DMS 273 (cell line): ENCODE measurements around the gene SPP1.
"Not testable (repeated sequence)": the region's sequence is repeated elsewhere in the genome, so short reads cannot be mapped to it uniquely, and the experiment has no call there.

Experiments used
- DNase-seq: peaks from one replicate; lab custom pipeline; 2025; ENCODE audit not compliant: unreplicated experiment; lab: John Stamatoyannopoulos, UW

SPP1 gene

DNA sequence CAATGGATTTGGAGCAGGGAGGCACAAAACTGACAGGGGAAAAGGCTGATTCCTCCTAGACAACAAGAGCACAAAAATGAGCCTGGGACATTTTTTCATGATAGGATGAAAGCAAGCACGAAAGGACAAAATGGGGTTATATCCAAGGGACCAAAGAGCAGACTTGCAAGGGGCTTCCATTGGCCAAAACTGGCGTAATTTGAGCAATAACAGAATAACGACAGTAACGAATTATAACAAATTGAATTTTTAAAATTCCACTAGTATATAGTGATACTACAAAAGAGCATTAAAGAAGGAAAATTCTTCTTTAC is 10.3 kb downstream of the SPP1 start:
- DNase-seq: no peak

DNA sequence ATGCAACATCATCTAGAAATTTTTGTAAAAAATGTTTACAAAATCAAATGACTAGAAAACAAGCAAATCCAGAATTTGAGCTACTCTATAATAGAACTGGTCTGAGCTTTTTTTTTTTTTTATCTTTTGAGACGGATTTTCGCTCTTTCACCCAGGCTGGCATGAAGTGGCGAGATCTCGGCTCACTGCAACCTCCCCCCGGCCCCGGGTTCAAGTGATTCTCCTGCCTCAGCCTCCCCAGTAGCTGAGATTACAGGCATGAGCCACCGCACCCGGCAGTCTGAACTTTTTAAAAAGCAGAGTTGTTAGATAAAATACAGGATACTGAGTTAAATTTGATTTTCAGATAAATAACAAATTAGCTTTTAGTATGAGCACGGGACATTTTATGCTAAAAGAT is 11.0 kb downstream of the SPP1 start:
- no peak for DNase-seq

DNA sequence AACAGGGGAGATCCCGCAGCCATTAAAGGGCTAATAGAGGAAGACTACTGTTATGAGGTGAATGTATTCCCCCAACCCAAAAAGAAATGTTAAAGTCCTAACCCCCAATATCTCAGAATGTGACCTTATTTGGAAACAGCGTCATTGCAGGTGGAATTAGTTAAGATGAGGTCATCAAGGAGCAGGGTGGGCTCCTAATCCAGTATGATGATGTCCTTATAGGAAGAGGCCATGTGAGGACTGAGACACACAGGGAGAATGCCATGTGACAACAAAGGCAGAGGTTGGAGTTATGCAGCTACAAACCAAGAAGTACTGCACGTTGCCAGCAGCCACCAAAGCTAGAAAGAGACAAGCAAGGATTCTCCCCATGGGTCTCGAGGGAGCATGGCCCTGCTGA is 14.3 kb downstream of the SPP1 start:
- DNase-seq: no peak

DNA sequence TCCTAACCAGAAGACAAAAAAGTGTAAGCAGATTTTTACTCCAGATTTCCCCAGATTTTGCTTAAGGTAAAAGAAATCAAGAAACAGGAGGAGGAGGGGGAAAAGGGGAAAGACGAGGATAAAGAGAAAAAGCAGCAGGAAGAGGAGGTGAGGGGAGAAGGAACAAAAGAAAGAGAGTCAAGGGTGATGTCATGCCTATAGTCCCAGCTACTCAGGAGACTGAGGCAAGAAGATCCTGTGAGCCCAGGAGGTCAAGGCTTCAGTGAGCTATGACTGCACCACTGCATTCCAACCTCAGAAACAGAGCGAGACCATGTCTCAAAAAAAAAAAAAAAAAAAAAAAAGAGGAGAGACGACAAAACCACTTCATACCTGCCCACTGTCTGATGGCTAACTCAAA is 19.9 kb downstream of the SPP1 start:
- DNase-seq: no peak

DNA sequence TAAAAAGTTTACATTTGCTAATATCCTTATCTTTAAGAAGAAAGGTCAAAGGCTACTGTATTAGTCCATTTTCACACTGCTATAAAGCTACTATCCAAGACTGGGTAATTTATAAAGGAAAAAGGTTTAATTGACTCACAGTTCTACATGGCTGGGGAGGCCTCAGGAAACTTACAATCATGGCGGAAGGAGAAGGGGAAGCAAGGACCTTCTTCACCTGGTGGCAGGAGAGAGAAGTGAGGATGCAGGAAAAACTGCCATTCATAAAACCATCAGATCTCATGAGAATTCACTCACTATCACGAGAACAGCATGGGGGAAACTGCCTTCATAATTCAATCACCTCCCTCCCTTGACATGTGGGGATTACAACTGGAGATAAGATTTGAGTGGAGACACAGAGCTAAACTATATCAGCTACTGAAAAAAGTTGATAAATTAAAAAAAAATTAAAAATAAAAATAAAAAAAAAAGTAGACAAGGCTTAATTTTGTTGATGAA is 23.7 kb downstream of the SPP1 start:
- not testable (repeated sequence) for DNase-seq

DNA sequence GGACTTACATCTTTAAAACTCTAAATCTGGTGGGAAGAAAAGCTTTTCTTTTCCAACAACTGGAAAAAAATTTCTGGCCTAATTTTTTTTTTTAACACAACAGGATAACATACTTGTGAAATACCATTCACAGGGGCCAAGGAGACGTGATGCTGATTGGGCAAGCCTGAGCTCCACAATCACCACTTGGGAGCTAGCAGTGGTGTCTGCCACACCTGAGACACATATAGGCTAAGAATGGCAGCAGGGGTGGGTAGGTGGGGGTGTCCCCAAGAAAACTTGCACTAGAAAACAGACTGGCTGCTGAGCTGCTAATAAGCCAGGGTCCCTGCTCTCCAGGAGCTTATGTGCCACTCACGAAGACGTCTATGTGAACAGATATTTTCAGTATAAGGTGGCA is 26.4 kb downstream of the SPP1 start:
- no peak for DNase-seq

DNA sequence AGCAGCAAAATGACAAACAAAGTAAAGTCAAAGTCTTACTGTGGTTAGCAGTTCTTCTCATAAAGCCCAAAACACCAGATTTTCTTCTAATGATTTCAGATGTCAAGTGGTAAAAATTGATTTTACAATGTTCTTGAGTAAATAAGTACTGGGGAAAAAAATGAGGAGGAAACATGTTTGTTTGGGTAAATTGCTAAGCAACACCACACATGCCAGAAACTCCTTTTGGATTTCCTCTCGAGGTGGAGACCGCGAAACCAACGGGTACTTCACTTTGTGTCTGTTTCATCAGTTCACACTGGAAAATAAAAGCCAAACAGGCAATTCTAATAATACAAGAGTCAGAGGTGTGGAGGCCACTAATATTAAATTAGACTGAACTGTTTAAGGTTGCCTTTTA is 27.3 kb downstream of the SPP1 start:
- DNase-seq: no peak

DNA sequence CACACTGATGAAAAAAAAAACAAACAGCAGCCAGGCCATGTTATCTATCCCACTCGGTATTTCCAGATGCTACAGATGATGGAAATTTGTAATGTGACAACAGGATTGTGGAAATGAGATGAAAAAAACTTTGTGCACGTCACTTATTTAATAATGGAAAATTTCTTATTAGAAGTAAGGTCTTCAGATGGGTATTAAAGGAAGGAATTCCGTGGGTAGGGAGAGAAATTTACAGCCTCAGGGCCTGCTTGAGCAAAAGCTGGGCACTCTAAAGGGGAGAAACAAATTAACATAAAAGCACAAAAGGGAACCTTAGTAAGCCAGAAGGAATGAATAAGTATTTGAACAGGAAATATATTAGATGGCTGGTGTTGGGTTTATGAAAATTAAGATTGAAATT is 27.7 kb downstream of the SPP1 start:
- no peak for DNase-seq

DNA sequence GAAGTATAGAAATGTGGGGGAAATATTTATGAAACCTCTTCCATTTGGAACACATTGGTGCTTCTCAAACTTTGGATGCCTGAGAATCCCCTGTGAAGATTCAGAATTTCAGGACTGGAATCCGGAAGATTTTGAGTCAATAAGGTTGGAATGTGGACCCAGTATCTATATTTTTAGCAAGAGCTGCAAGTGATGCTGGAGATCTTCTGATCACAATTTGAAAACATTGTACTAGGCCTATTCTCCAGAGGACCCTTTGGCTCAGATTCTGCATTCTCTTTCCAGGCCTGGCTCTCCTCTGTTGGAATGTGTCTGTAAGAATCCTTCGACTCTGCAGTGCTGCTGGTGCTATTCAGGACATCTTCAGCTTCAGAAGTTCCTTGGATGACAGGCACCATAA is 29.6 kb downstream of the SPP1 start:
- no peak for DNase-seq

DNA sequence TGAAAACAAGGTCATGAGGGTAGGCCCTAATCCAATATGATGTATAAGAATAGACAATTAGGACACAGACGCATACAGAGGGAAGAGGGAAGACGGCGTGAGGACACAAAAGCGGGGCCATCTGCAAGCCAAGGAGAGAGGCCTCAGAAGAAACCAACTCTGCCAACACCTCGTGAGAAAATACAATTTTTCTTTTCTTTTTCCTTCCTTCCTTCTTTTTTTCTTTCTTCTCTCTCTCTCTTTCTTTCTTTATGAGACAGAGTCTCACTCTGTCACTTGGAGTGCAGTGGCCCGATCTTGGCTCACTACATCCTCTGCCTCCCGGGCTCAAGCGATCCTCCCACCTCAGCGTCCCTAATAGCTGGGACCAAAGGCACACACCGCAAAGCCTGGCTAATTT is 30.4 kb downstream of the SPP1 start:
- DNase-seq: no peak

DNA sequence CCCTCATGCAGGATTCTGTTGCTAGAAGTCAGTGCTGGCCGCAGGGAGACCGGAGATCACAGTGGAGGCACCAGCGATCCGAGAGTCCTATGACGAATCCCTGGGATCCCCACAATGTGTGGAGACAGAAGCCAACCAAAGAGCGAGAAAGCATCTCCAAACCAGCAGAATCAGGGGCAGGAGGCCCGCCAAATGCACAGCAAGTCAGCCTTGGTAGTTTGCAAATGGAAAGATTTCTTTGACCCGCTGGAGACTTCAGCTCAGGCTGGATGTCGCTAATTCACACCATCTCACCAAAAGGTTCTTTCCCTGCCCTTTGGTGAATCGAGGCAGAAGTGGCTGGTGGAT is 31.4 kb downstream of the SPP1 start:
- DNase-seq: no peak

DNA sequence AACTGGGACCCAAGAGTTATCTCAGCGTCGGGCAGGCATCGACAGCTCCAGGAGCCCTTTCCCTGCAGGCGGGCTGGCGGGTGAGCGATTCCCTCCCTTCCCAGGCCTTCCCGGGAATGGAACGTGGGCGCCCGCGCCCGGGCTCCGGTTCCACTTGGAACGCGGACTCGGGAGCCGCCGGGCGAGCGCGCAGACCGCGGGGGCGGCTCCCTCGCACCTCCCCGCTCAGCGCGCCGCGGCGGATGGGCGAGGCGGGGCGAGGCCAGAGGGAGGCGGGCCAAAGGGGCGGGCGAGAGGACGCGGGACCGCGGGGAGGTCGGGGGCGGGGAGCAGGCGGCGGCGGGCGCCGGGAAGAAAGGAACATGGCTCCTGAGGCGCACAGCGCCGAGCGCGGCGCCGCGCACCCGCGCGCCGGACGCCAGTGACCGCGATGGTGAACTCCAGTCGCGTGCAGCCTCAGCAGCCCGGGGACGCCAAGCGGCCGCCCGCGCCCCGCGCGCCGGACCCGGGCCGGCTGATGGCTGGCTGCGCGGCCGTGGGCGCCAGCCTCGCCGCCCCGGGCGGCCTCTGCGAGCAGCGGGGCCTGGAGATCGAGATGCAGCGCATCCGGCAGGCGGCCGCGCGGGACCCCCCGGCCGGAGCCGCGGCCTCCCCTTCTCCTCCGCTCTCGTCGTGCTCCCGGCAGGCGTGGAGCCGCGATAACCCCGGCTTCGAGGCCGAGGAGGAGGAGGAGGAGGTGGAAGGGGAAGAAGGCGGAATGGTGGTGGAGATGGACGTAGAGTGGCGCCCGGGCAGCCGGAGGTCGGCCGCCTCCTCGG is 32.0 kb downstream of the SPP1 start, which contains the start of gene PKD2:
PKD2 (plus strand) TSS at position 332 of the 818 bp plus-strand sequence; CDS start at position 431, 99 bp downstream.
- DNase-seq: peak; percentile 85

DNA sequence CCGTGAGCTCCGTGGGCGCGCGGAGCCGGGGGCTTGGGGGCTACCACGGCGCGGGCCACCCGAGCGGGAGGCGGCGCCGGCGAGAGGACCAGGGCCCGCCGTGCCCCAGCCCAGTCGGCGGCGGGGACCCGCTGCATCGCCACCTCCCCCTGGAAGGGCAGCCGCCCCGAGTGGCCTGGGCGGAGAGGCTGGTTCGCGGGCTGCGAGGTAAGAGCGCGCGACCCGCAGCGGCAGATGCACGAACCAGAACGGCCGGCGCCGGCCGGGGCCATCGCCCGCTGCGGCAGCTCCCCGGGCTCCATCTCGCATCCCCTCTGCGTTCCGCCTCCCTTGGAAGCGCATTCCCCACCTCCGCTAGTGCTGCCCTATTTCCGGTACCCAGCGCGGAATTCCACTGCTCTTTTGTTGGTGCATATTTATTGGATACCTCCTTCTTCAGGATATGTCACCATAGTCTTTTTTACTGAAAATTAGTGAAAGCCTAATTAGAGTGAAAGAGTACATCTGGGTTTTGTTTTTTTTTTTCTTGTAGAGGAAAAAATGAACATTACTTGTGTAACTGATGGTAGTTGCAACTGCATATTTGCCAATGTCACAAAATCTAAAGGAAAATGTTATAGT is 32.7 kb downstream of the SPP1 start:
- DNase-seq: peak; percentile 69

DNA sequence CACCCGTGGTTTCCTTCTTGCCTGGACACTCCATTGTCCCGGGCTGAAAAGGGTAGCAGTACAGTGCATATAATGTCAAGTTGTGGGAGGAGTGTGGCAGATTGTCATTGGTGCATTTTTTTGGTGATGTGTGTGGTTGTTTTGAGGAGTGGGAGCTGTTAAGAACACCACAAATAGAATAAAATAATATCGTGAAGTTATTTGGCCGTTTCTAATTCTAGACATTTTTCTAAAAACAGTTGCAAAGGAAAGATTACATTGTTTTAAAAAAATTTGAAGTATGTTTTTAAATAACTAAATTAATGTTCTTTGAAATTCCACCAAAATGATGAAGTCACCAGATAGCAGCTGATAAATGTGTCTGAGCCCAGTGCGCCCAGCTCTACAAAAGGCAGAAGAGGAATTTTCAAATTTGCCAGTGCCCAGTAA is 33.2 kb downstream of the SPP1 start:
- peak; percentile 17 for DNase-seq

DNA sequence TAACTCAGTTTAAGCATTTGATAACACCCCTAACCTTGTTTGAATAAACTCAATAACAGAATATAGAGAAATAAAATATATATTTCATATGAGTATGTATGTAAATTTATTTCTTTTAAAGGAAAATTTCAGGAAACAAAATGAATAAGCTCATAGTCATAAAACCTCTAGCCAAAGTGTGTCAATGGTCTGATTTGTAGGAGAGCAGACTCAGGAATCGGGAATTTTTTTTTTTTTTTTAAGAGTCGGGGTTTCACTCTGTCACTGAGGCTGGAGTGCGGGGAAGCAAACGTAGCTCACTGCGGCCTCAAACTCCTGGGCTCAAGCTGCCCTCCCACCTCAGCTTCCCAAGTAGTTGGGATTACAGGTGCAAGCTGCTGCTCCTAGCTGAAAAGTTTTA is 34.4 kb downstream of the SPP1 start:
- DNase-seq: no peak

DNA sequence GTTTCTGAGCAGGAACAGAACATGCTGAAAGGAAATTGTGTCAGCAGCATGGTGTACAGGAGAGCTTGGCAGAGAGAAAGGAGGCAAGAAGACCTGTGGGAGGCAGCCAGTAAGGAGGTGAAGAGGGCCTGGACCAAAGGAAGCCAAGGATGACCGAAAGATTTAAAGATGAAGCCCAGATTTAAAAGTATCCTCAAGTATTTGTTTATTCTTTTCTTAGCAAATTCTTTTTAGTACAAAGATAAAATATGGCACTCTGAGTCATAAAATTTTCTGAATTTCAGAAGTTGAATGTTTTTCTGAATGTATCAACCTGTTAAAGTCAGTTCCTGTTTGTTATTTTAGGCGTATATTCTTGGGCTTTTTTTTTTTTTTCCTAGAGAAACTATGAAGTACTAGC is 35.5 kb downstream of the SPP1 start:
- no peak for DNase-seq

DNA sequence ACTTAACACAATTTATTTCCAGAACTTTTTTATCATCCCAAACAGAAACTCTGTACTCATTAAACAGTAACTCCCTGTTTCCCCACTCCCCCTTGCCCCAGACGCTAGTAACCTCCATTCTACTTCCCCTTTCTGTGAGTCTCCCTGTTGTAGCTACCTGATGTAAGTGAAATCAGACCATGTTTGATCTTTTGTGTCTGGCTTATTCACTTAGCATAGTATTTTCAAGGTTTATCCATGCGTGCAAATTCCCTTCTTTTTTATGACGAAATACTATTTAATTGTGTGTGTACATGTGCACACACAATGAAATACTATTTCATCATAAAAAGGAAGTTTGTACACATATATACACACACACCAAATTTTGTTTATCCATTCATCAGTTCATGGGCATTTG is 37.1 kb downstream of the SPP1 start:
- DNase-seq: no peak

DNA sequence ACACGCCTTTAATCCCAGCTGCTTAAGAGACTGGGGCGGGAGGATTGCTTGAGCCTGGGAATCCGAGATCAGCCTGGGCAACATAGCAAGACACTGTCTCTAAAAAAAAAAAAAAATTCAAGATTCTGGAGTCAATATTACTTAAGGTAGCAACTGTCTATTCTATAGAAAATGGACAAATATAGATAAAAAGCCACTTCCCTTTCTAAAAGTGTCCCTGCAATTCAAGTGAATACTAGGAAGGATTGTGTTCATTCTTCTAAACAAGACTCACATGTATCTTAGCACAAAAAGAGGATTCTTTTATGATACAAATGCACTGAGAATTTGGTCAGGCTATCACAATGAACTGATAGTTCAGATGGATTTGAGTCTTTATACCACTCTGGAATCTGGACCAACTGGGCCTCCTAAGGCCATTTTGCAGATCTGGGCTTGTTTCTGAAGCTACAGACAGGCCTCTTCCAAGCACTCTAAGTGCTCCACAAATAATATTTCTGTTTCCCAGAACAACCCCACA is 38.9 kb downstream of the SPP1 start:
- no peak for DNase-seq

DNA sequence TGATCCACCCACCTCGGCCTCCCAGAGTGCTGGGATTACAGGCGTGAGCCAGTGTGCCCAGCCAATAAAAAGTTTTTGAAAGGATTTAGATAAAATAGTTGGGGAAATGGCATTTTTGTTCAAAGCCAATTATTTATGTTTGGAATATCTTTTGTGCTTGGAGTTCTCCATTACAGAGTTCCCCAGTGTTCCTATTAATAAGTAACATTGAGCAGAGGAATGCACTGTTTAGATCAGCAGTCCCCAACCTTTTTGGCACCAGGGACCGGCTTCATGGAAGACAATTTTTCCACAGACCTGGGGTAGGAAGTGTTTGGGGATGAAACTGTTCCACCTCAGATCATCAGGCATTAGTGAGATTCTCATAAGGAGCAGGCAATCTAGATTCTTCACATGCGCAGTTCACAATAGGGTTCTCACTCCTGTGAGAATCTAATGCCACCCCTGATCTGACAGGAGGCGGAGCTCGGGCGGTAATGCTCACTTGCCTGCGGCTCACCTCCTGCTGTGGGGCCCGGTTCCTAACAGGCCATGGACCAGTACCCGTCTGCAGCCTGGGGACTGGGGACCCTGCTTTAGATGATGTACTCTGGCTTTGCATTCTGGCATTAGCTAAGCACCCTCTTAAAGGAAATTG is 40.3 kb downstream of the SPP1 start:
- no peak for DNase-seq

DNA sequence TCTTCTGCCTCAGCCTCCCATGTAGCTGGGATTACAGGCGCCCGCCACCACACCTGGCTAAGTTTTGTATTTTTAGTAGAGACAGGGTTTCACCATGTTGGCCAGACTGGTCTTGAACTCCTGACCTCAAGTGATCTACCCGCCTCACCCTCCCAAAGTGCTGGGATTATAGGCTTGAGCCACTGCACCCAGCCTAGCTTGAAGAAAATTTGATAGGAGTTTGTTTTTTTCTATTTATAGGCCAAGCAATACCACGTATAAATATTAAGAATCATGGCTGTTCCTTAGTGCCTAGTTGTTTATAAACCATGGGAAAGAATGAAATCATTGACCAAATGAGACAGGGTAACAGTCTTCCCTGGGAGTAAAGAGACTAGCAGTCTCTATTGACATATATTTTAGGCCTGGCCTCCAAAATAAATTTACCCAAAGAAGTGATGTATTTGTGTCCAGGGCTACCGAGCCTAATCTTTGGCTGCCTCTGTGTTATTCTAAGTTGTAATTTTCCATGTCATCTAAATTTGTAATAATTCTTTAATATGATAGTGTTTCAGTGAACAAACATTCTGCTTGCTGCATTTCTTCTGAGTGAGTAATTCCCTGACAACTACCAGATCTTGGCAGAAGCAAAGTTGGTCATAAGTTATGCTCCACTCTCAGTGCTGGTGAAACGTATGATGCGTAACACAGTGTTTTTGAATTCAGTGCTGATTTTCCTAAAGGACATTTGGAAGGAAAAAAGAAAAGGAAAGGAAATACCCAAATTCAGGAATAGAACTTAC is 42.2 kb downstream of the SPP1 start:
- DNase-seq: no peak

DNA sequence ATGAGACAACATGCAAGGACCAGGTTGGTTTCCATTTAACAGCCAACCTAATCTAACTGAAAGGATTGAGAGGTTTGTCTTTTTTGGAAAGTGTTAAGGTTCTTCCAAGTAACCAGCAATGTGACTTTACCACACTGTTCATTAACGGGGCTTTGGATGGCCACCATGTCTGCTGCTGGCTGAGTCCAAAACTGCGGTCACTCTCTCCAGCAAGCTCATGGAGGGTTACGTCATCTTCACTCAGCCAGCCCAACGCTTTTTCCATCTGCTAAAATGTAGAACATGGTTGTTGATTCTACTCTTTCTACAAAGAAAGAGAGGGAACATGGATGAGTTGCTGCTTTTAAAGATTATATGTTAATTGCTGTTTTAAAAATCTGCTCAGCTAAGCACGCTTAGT is 43.0 kb downstream of the SPP1 start:
- no peak for DNase-seq
